ENCODE measurements around the gene APC.
"Not testable (repeated sequence)": the region's sequence is repeated elsewhere in the genome, so short reads cannot be mapped to it uniquely, and the experiment has no call there.

Gene APC

DNA sequence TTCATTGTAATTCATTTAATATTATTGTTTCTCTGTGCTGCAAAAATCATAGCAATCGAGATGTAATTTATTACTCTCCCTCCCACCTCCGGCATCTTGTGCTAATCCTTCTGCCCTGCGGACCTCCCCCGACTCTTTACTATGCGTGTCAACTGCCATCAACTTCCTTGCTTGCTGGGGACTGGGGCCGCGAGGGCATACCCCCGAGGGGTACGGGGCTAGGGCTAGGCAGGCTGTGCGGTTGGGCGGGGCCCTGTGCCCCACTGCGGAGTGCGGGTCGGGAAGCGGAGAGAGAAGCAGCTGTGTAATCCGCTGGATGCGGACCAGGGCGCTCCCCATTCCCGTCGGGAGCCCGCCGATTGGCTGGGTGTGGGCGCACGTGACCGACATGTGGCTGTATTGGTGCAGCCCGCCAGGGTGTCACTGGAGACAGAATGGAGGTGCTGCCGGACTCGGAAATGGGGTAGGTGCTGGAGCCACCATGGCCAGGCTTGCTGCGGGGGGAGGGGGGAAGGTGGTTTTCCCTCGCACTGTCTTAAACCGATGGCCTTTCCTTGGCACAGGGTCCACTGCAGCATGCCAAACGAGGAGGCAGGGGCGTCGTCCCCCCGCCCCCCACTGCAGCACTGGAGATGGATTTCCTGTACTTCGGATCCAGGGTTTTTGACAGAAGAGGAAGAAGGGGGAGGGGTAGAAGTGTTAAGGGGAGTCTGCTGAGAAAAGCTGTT lies at the start of gene APC:
TSS of gene APC (plus strand) at position 423 of the 728 bp plus-strand sequence. CDS start 17,006 bp downstream, outside the sequence.
- DNase-seq: peak; percentile 83

GRCh38 chr5:112689155-112689909 lies 48.4 kb upstream of the APC start:
- no peak for DNase-seq

GRCh38 chr5:112690605-112691338 lies 46.9 kb upstream of the APC start:
- no peak for DNase-seq

DNA sequence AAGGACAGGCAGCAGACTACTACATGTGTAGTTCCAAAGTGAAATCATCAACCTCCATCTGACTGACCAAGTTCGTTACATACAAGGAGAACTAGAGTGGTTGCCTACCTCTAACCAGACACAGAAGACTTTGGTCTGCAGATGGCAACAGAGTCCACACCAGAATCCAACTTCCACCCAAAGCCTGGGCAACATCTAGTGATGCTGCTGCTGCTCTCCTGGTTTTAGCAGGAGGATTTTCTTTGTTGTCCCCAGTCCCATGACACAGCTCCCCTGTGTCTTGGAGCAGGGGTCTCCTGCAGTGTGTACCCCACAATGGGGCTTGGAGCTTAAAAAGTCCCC lies 46.4 kb upstream of the APC start:
- DNase-seq: no peak

DNA sequence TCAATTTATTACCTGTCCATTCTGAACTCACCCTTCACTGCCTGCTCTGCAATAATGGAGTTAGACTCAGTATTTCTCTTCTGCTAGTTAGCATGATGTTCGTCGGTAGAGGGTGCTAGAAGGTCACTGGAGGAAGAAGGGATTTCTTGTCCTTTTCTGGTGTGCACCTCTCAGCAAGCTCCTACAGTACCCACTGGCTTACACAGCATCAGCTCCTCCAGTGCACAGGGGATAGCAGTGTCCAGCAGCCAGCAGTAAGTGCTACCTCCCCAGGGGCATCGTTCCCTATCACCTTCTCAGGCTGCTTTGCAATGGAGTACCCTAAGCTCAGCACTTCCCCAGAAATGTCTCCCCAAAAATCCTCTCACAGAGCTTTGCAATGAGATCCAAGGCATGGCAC lies 45.9 kb upstream of the APC start:
- DNase-seq: no peak

DNA sequence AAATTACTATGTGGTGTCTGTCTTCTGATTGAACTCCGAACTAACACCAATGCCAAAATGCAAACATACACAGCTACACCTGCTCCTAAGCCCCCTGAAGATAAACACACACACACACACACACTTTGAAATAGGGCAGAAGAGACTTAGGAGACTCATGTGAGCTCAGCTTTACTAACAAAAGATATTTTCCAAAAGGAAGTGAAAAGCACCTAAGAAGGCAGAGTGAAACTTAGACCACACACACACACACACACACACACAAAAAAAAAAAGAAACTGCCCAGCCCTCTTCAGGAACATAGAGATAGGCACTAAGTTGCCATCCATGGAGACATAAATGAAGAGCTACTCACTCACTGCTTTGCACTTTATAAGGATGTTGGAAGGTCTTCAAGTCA lies 45.2 kb upstream of the APC start:
- no peak for DNase-seq

GRCh38 chr5:112693301-112693700 lies 44.4 kb upstream of the APC start:
- no peak for DNase-seq

GRCh38 chr5:112694853-112695709 lies 42.6 kb upstream of the APC start:
- DNase-seq: no peak

DNA sequence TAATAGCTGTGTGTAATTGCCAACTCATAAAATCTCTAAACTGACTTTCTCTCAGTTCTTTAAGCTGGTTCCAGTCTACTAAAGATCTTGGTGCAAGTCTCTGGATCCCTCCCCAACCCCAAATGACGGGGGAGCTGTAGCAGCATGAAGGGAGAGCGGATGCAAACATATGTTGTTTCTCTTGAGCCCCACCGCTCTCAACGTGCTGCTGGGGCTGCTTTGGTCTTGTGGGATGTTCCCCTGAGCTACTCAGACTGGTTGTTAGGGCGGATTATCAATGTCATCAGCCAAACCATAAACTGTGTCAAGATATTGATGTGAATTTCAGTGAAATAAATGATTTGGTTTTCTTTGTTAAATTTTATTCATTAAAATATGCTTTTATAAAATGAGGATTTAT lies 40.9 kb upstream of the APC start:
- DNase-seq: no peak

DNA sequence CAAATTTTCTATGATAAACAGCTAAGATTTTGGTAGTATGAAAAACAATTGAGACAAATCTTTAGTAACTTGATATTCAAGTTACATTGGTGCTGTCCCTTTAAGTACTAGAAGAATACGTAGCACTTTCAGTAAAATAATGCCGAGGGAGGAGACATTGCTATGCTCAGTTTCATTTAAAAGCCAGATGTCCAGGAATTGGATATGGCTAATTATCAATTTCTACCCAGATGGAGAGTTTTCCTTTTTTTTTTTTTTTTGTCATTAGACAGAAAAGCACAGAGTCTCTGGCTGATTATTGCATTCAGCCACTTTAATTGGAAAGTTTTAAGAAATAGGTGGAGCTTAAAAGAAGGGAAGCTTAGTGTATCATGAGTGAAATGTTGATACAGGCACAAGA lies 40.4 kb upstream of the APC start:
- no peak for DNase-seq

DNA sequence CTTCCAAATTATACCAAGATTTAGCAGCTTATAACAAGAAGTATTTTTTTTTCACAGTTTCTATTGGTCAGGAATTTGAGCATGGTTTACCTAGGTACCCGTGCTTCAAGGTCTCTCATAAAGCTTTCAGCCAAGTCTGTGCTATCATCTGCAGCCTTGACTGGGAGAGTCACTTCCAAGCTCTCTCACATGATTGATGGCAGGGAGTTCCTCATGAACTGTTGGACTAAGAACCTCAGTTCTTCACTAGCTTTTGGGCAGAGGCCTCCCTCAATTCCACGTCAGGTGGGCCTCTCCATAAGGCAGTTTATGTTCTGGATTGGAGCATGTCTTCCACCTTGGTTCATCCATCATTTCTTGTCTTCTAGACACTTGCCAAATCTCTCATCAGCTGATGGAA lies 39.9 kb upstream of the APC start:
- no peak for DNase-seq

DNA sequence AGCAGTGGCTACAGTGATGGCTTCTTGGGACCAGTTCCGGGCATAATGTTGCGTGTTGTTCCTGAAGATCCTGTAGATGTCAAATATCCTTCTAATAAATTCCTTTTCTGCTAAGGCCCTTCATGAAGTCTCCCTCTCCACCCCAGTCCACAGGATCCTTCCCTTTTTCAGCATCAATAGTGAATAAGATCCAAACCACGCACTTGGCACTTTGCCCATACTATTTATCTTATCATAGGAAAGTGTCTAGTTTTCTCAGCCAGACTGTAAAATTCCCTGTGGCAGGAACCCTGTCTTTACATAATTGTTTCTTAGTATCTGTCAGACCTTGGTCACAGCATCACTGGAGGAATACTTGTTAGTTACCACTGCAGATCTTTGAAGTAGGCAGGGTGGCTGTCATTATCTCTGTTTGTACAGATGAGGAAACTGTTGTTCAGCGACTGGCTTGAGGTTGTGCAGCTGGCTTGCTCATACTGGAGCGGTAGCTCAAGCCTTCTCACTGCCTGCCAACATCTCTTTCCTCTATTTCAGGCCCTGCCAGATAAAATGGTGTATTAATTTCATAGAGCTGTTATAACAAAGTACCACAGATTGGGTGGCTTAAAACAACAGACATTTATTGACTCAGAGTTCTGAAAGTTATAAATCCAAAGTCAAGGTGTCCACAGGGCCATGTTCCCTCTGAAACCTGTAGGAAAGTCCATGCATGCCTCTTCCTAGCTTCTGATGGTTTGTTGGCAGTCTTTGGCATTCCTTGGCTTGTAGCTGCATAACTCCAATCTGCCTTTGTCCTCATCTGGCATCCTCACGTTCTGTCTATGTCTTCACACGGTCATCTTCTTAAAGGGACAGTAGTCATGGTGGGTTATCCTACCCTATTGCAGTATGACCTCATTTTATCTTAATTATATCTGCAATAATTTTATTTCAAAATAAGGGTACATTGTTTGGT lies 33.5 kb upstream of the APC start:
- no peak for DNase-seq

DNA sequence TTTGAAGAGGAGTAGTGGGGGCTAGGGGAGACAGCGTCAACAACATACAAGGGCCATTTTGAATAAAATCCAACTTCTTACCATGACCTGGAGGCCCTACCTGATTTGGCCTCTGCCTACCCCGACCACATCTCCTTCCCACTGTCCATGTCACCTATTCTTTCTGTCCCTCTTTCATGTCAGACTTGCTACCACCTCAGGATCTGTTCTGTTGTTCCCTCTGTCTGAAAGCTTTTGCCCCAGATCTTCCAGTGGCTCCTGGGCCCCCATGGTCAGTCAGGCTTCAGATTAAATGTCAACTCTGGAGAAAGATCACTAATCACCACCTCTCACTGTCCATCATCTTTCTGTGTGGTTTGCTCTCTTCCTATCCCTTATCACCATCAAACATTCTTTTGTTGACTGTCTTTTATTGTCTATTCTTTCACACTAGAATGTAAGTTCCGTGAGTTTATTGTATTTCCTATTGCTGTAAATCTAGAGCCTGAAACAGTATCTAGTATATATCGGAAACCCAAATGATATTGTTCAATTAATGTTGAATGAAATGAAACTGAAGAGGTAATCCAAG lies 31.2 kb upstream of the APC start:
- no peak for DNase-seq

DNA sequence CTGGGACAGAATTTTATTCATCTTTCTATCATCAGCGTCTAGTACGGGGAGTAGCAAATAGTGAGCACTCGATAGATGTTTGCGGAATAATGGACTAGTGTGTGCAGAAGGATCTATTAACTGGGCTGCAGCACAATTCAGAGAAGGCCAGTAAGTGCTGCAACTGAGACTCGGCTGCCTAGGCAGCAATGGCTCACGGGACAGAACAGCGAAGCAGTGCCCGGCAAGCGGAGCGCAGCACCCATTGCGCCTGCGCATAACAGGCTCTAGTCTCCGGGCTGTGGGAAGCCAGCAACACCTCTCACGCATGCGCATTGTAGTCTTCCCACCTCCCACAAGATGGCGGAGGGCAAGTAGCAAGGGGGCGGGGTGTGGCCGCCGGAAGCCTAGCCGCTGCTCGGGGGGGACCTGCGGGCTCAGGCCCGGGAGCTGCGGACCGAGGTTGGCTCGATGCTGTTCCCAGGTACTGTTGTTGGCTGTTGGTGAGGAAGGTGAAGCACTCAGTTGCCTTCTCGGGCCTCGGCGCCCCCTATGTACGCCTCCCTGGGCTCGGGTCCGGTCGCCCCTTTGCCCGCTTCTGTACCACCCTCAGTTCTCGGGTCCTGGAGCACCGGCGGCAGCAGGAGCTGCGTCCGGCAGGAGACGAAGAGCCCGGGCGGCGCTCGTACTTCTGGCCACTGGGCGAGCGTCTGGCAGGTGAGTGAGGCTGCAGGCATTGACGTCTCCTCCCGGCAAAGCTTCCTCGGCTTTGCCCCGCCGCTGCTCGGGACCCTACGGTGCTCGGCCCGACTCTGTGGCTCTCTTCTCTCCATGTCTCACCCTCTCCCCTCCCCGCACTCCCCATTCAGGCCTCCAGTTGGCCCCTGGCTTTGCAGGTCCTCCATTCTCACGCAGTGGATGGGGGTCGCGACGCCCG lies 30.2 kb upstream of the APC start:
- DNase-seq: peak; percentile 96

GRCh38 chr5:112708103-112708622 lies 29.5 kb upstream of the APC start:
- no peak for DNase-seq

GRCh38 chr5:112709416-112709815 lies 28.3 kb upstream of the APC start:
- DNase-seq: no peak

DNA sequence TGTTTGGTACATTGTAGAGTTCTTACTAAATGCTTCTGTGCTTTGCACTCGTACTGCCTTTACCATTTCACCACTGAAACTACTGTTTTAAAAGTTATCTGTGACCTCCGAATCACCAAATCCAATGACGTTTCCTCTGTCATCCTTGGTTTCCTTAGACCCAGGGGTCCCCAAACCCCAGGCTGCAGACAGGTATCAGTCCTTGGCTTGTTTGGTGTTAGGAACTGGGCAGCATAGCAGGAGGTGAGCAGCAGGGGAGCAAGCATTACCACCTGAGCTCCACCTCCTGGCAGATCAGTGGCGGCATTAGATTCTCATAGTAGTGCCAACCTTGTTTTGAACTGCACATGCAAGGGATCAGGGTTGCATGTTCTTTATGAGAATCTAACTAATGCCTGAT lies 26.8 kb upstream of the APC start:
- no peak for DNase-seq

DNA sequence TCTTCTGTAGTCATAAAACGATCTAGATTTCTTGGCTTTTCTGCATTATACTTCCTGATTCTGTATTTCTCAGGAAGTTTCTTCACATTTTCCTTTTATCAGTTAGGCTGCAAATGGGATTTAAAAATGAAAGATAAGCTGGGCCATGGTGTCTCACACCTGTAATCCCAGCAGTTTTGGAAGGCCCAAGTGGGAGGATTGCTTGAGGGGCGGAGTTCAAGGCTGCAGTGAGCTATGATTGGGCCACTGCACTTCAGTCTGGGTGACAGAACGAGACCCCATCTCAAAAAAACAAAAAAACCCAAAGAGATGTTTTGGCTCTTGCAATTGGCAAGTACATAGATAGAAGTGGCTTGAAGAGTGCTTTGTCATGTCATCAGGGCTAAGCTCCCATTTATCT lies 26.2 kb upstream of the APC start:
- DNase-seq: no peak

DNA sequence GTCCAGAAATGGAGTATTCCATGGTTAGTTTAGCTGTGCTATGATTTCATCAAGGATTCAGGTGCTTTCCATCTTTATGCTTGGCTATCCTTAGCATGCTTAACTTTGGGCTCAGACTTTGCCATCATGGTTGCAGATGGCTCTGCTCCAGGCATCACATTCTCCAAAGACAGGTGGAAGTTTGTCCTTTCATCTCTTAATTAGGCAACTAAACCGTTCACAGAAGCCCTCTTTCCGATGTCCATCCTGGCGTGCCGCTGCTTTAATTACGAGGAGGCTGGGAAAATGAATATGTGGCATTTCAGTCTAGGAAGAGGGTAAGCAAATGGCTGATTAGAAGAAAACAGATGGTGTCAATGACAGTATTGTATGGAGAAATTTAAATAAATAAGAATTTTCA lies 24.5 kb upstream of the APC start:
- no peak for DNase-seq

- not testable (repeated sequence) for DNase-seq
Observed at GRCh38 chr5:112716895-112717294, 20.8 kb upstream of the APC start.
